Esophagus muscularis mucosa (tissue), 3 donors: ENCODE results near the gene SNAPC5.

Experiments used
- CTCF ChIP-seq, 3 experiments: fragments of 200-600 bp in 2 of 3; fragments of 450-650 bp in 1 of 3; sonication (generic) in 2 of 3; IDR thresholded peaks; one replicate each; pipeline ENCODE4 v1.5.1; 2017 to 2019; ENCODE audit warnings: antibody characterized with exemption in 3 of 3, mild to moderate bottlenecking in 2 of 3, moderate library complexity in 1 of 3
- POLR2A ChIP-seq: fragments of 450-650 bp; IDR thresholded peaks from one replicate; pipeline ENCODE4 v1.6.1; 2017; ENCODE audit warnings: antibody characterized with exemption, moderate library complexity, mild to moderate bottlenecking, low read depth
- POLR2AphosphoS5 ChIP-seq, 2 donors: sonication (generic); formaldehyde crosslinking; IDR thresholded peaks; one replicate each; pipeline ENCODE4 v1.6.1; 2017; ENCODE audit warnings: antibody characterized with exemption in 2 of 2

- TF ChIP-seq CTCF (IDR thresholded peaks at IDR 0.05) (no peak), POLR2AphosphoS5 (IDR thresholded peaks at IDR 0.05) (no peak), POLR2A (no peak)
These were observed 4.9 kb upstream of the SNAPC5 start for GRCh38 chr15:66502491-66502890.
